Measurements from ENCODE around the gene NACC2.

Gene NACC2

GRCh38 chr9:136007276-136007933 lies 87.7 kb downstream of the NACC2 start:
- H3K4me3 ChIP-seq = no peak overlapping the region

GRCh38 chr9:136006169-136006568 lies 88.9 kb downstream of the NACC2 start:
- H3K4me1 ChIP-seq = peaks cover 0 to 18% (median 12%) of the 10 kb centered on the region in 4 donors
- intact Hi-C loops (cut with DNase I; ENCODE audit: low total_unique reads) = no loop called here
- peaks cover 7 to 45% (median 18%) of the 10 kb centered on the region in 3 donors for H3K36me3 ChIP-seq
- TF ChIP-seq, protein P1, sequence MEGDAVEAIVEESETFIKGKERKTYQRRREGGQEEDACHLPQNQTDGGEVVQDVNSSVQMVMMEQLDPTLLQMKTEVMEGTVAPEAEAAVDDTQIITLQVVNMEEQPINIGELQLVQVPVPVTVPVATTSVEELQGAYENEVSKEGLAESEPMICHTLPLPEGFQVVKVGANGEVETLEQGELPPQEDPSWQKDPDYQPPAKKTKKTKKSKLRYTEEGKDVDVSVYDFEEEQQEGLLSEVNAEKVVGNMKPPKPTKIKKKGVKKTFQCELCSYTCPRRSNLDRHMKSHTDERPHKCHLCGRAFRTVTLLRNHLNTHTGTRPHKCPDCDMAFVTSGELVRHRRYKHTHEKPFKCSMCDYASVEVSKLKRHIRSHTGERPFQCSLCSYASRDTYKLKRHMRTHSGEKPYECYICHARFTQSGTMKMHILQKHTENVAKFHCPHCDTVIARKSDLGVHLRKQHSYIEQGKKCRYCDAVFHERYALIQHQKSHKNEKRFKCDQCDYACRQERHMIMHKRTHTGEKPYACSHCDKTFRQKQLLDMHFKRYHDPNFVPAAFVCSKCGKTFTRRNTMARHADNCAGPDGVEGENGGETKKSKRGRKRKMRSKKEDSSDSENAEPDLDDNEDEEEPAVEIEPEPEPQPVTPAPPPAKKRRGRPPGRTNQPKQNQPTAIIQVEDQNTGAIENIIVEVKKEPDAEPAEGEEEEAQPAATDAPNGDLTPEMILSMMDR (IDR thresholded peaks at IDR 0.05) = no peak
- no peak overlapping the region for H3K4me3 ChIP-seq
- no peak for DNase-seq
- H3K27me3 ChIP-seq = no peaks in the 10 kb centered on the region
- no peaks in the 10 kb centered on the region for H3K9me3 ChIP-seq
- H3K27ac ChIP-seq = no peak overlapping the region

More at GRCh38 chr9:136007276-136007933, 87.7 kb downstream of the NACC2 start:
- intact Hi-C loops (cut with DNase I; ENCODE audit: low total_unique reads) = no loop called here
- peaks cover 10 to 54% (median 24%) of the 10 kb centered on the region in 3 donors for H3K36me3 ChIP-seq
- TF ChIP-seq, protein P1 (IDR thresholded peaks at IDR 0.05) = no peak
- H3K27me3 ChIP-seq = no peaks in the 10 kb centered on the region
- H3K4me1 ChIP-seq = peaks cover 0 to 27% (median 15%) of the 10 kb centered on the region in 4 donors
- DNase-seq = no peak
- H3K9me3 ChIP-seq = no peaks in the 10 kb centered on the region
- H3K27ac ChIP-seq = no peak overlapping the region

DNA sequence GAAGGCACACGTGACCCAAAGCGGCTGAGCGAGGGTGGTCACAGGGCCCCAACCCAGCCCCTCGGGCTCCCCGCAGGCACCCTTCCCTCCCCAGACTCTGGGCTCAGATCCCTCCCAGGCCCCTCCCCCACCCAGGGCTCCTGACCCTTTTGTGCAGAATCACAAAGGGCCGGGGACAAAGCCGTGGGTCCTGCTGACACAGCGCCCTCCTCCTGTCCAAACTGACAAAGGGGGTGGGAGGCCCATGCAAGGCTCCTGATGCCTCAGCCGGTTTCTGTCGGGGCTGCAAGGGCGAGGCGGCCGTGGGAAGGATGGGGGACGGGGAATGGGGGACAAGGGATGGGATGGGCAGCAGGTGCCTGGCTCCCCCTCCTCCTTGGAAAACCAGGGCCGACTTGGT lies 90.4 kb downstream of the NACC2 start:
- H3K4me3 ChIP-seq = no peak overlapping the region
- TF ChIP-seq, protein P1 (IDR thresholded peaks at IDR 0.05) = no peak
- intact Hi-C loops (cut with DNase I; ENCODE audit: low total_unique reads) = no loop called here
- no peak overlapping the region for H3K27ac ChIP-seq
- H3K27me3 ChIP-seq = no peaks in the 10 kb centered on the region
- peaks cover 0 to 31% (median 13%) of the 10 kb centered on the region in 3 donors for H3K36me3 ChIP-seq
- no peaks in the 10 kb centered on the region for H3K9me3 ChIP-seq
- peaks cover 0 to 18% (median 12%) of the 10 kb centered on the region in 4 donors for H3K4me1 ChIP-seq
- no peak for DNase-seq

DNA sequence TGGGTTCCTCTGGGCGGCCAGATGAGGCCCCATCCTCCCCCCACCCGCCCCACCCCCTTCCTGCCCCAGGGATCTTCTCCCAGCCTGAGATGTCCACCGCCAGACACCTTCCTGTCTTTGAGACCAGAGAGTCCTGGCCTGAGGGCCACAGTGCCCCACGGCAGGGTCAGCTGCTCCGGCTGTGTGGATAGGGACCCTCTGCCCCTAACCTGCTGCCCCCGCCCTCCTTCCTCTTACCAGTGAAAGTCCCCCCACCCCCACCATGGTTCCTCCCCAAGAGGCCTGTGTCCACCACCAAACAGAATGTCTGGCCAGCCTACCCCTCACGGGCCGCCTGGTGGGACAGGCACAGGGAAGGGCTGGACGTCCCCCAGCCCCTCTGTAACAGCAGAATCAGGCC lies 90.9 kb downstream of the NACC2 start:
- Histone ChIP-seq H3K4me3 (no peak overlapping the region), H3K36me3 (peaks cover 0 to 26% (median 8%) of the 10 kb centered on the region in 3 donors), H3K4me1 (peaks cover 0 to 18% (median 12%) of the 10 kb centered on the region in 4 donors), H3K27ac (no peak overlapping the region), H3K9me3 (no peaks in the 10 kb centered on the region), H3K27me3 (no peaks in the 10 kb centered on the region)
- TF ChIP-seq, protein P1 (IDR thresholded peaks at IDR 0.05) = no peak
- intact Hi-C loops (cut with DNase I; ENCODE audit: low total_unique reads) = no loop called here
- DNase-seq = no peak

- Histone ChIP-seq H3K27ac (no peak overlapping the region), H3K4me1 (peaks cover 0 to 18% (median 12%) of the 10 kb centered on the region in 4 donors), H3K27me3 (no peaks in the 10 kb centered on the region), H3K36me3 (peaks cover 0 to 20% (median 2%) of the 10 kb centered on the region in 3 donors), H3K4me3 (no peak overlapping the region), H3K9me3 (no peaks in the 10 kb centered on the region)
- TF ChIP-seq, protein P1 (IDR thresholded peaks at IDR 0.05) = no peak
- no peak for DNase-seq
- intact Hi-C loops (cut with DNase I; ENCODE audit: low total_unique reads) = no loop called here
Measured at GRCh38 chr9:136003411-136004218, 91.5 kb downstream of the NACC2 start.

Data from tibial artery (tissue), 4 donors.